ENCODE results near the gene AKAP7. TPM values are rescaled to one million over a fixed set of nuclear protein-coding genes. Genes with fewer than 3 reads are reported as not detected.

AKAP7 gene
- total and polyA plus RNA-seq, 5 donors = 9.3 to 16.2 (median 14.5) TPM

GRCh38 chr6:131115651-131116050, 19.6 kb upstream of the AKAP7 start:
- Histone ChIP-seq H3K27me3 (ENCODE audit: control insufficient read depth, insufficient read depth) (no peaks in the 10 kb centered on the region), H3K4me3 (ENCODE audit: low read length) (no peak overlapping the region), H3K4me1 (ENCODE audit: control insufficient read depth, insufficient read depth, low read length) (no peaks in the 10 kb centered on the region), H3K9me3 (ENCODE audit: control insufficient read depth, low read length) (no peaks in the 10 kb centered on the region), H3K27ac (ENCODE audit: low read length) (no peak overlapping the region)
- 91% methylated on average over 1 of the region's 1 CpG for WGBS
- DNase-seq (no peak), ATAC-seq (no peak)
- intact Hi-C loops (cut with DNase I) = loop anchor here in 3 of 4 donors (2.0 to 5.0 kb wide), 2 partner anchors 228 to 231 kb away; no protein-coding TSS in a partner anchor

GRCh38 chr6:131116321-131116720, 18.9 kb upstream of the AKAP7 start:
- no peaks in the 10 kb centered on the region for H3K9me3 ChIP-seq (ENCODE audit: control insufficient read depth, low read length)
- intact Hi-C loops (cut with DNase I) = loop anchor here in 3 of 4 donors (2.0 to 5.0 kb wide), 2 partner anchors 229 to 232 kb away; no protein-coding TSS in a partner anchor
- WGBS = 83% methylated on average over 2 of the region's 2 CpGs
- no peaks in the 10 kb centered on the region for H3K4me1 ChIP-seq (ENCODE audit: control insufficient read depth, insufficient read depth, low read length)
- no peak overlapping the region for H3K4me3 ChIP-seq (ENCODE audit: low read length)
- no peak for DNase-seq
- H3K27ac ChIP-seq (ENCODE audit: low read length) = no peak overlapping the region
- no peaks in the 10 kb centered on the region for H3K27me3 ChIP-seq (ENCODE audit: control insufficient read depth, insufficient read depth)
- no peak for ATAC-seq

DNA sequence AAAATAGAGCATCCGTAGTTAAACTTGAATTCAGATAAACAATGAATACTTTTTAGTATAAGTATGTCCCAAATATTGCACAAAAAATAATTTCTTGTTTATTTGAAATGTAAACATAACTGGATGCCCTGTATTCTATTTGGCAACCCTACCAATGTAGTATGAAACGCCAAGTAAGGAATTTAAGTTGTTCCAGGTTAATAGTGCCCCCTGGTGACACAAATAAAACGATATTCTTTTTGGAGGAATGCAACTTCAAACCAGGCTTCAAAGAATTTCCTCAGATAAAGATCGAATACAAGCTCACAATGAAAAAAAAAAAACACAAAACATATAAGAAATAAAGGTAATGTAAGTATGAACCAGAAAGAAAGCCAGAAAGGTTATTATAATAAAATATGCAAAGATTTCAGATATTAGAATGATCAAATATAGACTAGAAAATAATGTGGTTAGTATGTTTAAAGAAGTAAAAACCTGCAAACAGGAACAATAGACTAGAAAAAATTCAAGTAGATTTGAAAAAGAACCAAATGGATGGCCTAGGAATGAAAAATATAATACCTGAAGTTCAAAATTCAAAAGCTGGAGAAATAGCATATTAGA, 18.4 kb upstream of the AKAP7 start:
- 33% methylated on average over 4 of the region's 4 CpGs for WGBS
- DNase-seq (no peak), ATAC-seq (no peak)
- no peaks in the 10 kb centered on the region for H3K9me3 ChIP-seq (ENCODE audit: control insufficient read depth, low read length)
- H3K4me1 ChIP-seq (ENCODE audit: control insufficient read depth, insufficient read depth, low read length) = no peaks in the 10 kb centered on the region
- no peaks in the 10 kb centered on the region for H3K27me3 ChIP-seq (ENCODE audit: control insufficient read depth, insufficient read depth)
- H3K4me3 ChIP-seq (ENCODE audit: low read length) = no peak overlapping the region
- intact Hi-C loops (cut with DNase I) = loop anchor here in 3 of 4 donors (2.0 to 5.0 kb wide), 2 partner anchors 230 to 232 kb away; no protein-coding TSS in a partner anchor
- H3K27ac ChIP-seq (ENCODE audit: low read length) = no peak overlapping the region

GRCh38 chr6:131117878-131118277, 17.4 kb upstream of the AKAP7 start:
- intact Hi-C loops (cut with DNase I) = loop anchor here (2.0 to 5.0 kb wide), 2 partner anchors 231 to 233 kb away; no protein-coding TSS in a partner anchor
- no peak overlapping the region for H3K4me3 ChIP-seq (ENCODE audit: low read length)
- no peaks in the 10 kb centered on the region for H3K9me3 ChIP-seq (ENCODE audit: control insufficient read depth, low read length)
- DNase-seq (no peak), ATAC-seq (no peak)
- no peaks in the 10 kb centered on the region for H3K4me1 ChIP-seq (ENCODE audit: control insufficient read depth, insufficient read depth, low read length)
- H3K27me3 ChIP-seq (ENCODE audit: control insufficient read depth, insufficient read depth) = no peaks in the 10 kb centered on the region
- 83% methylated on average over 3 of the region's 3 CpGs for WGBS
- no peak overlapping the region for H3K27ac ChIP-seq (ENCODE audit: low read length)

DNA sequence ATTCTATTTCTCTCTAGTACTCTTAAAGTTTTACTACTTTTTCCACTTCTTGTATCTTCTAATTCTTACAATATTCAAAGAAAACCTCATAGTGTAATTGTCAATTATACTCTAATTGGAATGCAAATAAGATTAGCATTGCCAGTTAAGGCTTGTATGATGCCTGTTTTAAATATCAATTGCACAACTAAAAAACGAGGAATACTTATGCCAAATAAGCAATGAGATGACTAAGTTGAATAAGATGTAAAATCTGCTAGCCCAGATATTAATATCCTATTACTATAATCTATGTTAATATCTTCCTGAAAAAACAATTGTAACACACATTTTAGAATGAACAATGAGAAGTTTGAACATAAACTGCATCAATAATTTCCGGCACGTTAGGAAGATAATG, 13.3 kb upstream of the AKAP7 start:
- Histone ChIP-seq H3K9me3 (ENCODE audit: control insufficient read depth, low read length) (no peaks in the 10 kb centered on the region), H3K27me3 (ENCODE audit: control insufficient read depth, insufficient read depth) (no peaks in the 10 kb centered on the region), H3K27ac (ENCODE audit: low read length) (no peak overlapping the region), H3K4me3 (ENCODE audit: low read length) (no peak overlapping the region), H3K4me1 (ENCODE audit: control insufficient read depth, insufficient read depth, low read length) (no peaks in the 10 kb centered on the region)
- intact Hi-C loops (cut with DNase I) = no loop called here
- DNase-seq (no peak), ATAC-seq (no peak)
- WGBS = 46% methylated on average over 3 of the region's 3 CpGs

DNA sequence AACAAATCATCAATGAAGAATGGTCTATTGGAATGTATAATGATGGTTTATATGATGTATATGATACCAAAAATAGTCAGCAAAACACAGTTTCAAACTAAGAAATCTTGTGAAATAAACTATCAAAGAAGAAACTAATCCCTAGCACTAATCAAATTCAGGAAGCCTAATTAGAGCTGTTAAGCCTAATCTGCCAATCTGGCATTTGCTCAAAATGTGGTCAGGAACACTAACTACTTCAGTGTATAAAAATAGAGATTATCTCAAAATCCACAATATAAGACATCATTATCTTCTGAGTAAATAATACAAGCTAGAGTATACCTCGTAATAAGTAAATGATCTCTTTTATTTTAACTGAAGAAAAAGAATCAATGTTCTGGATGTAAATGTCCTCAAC, 12.8 kb upstream of the AKAP7 start:
- no peak for ATAC-seq

DNA sequence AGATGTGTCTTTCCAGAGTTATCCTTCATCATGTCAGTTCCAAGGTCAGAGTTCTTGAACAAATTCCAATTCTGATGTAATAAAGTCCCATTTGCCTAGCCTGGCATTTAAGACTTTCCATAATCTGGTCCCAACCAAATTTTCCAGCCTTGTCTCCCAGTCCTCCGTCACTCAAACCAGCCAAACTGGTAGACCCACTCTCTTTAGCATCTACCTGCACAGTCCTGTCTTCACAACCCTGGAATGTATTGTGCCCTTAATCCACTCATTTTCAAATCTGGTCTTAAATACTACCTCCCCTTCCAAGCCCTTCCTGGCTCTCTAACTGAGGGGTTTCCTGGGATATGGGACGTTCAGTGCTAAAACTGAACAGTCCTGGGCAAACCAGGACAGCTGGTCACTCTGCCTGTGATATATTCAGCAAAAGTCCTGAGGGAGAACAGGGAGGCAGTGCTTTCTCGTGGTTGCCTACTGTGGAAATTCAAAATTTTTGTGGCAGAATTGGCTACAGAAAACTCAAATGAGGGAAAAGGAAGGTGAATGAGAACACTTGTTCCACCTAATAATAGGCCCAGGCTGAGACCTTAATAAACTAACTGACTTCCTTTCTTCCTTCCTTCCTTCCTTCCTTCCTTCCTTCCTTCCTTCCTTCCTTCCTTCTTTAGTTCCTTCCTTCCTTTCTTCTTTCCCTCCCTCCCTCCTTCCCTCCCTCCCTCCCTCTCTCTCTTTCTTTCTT, 10.8 kb upstream of the AKAP7 start:
- no peak for ATAC-seq
- Histone ChIP-seq H3K27me3 (ENCODE audit: control insufficient read depth, insufficient read depth) (no peaks in the 10 kb centered on the region), H3K27ac (ENCODE audit: low read length) (no peak overlapping the region), H3K4me1 (ENCODE audit: control insufficient read depth, insufficient read depth, low read length) (no peaks in the 10 kb centered on the region), H3K4me3 (ENCODE audit: low read length) (no peak overlapping the region), H3K9me3 (ENCODE audit: control insufficient read depth, low read length) (no peaks in the 10 kb centered on the region)
- 58% methylated on average over 3 of the region's 3 CpGs for WGBS
- DNase-seq = no peak
- intact Hi-C loops (cut with DNase I) = no loop called here

More for the DNA sequence above, 12.8 kb upstream of the AKAP7 start:
- intact Hi-C loops (cut with DNase I) = no loop called here
- Histone ChIP-seq H3K9me3 (ENCODE audit: control insufficient read depth, low read length) (no peaks in the 10 kb centered on the region), H3K27ac (ENCODE audit: low read length) (no peak overlapping the region), H3K27me3 (ENCODE audit: control insufficient read depth, insufficient read depth) (no peaks in the 10 kb centered on the region), H3K4me1 (ENCODE audit: control insufficient read depth, insufficient read depth, low read length) (no peaks in the 10 kb centered on the region), H3K4me3 (ENCODE audit: low read length) (no peak overlapping the region)
- no peak for DNase-seq
- 45% methylated on average over 1 of the region's 1 CpG for WGBS

DNA sequence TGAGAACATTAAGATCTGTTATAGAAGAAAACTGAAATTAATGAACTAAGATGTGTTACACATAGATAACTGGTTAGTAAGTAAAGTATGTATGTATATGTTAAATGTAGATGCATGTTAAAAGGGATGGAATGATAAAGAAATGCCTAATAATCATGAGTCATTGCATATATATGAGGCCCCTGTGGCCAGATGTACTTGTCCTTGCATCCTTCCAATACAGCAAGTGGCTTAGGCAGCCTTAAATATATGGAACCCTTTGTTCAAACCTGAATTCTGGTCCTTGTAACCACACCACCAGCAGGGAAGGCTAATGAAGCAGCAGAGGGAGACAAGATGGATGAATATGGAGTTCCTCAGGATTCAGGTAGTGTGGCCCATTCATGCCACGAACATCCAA, 9.8 kb upstream of the AKAP7 start:
- no peak for DNase-seq
- Histone ChIP-seq H3K27me3 (ENCODE audit: control insufficient read depth, insufficient read depth) (no peaks in the 10 kb centered on the region), H3K27ac (ENCODE audit: low read length) (no peak overlapping the region), H3K4me1 (ENCODE audit: control insufficient read depth, insufficient read depth, low read length) (no peaks in the 10 kb centered on the region), H3K9me3 (ENCODE audit: control insufficient read depth, low read length) (no peaks in the 10 kb centered on the region), H3K4me3 (ENCODE audit: low read length) (no peak overlapping the region)
- WGBS = 94% methylated on average over 1 of the region's 1 CpG
- ATAC-seq = no peak
- intact Hi-C loops (cut with DNase I) = no loop called here

DNA sequence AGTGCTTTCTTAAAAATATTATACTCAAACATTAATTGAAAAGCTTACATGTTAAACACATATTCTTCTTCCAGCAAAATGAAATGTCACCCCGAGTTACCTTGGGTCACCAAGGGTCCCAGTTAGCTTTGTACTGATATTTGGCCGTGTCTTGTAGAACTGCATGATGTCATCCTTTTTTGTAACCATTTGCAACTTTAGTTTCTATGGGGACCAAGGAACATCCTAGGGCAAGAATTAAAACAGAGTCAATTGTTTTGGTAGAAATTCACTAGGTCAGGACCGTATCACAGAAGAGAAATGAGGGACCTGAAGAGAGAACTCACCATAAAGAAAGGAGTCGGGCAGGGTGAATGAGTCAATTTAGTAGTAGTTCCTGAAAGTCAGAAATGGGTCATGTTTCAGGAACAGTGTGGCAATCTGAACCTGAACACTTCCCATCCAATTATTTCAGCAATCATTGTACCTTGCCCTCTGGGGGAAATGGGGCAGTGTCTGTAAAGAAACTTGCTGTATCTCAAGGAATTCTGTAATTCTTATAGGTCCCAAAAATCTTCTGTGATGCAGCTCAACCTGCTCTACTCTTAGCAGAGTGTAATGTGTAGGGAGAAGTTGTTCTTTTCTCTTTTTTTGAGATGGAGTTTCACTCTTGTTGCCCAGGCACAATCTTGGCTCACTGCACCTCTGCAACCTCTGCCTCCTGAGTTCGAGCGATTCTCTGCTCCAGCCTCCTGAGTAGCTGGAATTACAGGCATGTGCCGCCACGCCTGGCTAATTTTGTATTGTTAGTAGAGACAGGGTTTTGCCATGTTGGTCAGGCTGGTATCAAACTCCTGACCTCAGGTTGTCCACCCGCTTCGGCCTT, 5.3 kb upstream of the AKAP7 start:
- ATAC-seq = no peak
- Histone ChIP-seq H3K4me3 (ENCODE audit: low read length) (no peak overlapping the region), H3K27ac (ENCODE audit: low read length) (no peak overlapping the region), H3K9me3 (ENCODE audit: control insufficient read depth, low read length) (no peaks in the 10 kb centered on the region), H3K27me3 (ENCODE audit: control insufficient read depth, insufficient read depth) (no peaks in the 10 kb centered on the region), H3K4me1 (ENCODE audit: control insufficient read depth, insufficient read depth, low read length) (no peaks in the 10 kb centered on the region)
- DNase-seq = no peak
- intact Hi-C loops (cut with DNase I) = no loop called here
- WGBS = 77% methylated on average over 10 of the region's 10 CpGs

DNA sequence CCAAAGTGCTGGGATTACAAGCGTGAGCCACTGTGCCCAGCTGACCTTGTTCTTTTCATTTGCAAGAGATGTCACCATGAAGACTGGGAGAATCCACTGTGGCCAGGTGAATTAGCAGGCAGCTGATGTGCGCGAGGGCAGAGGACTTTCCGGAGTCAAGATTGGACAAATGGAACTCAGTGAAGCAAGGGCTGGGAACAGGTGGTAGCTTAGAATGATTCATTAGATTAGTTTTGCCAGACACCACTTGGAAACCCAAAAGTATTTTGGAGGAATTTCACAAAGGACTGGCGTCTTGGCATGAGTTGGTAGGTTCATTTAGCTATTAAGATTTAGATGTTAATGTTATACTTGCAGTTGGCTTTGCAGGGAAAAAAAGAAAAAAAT, 4.7 kb upstream of the AKAP7 start:
- no peaks in the 10 kb centered on the region for H3K9me3 ChIP-seq (ENCODE audit: control insufficient read depth, low read length)
- 97% methylated on average over 5 of the region's 5 CpGs for WGBS
- no peaks in the 10 kb centered on the region for H3K27me3 ChIP-seq (ENCODE audit: control insufficient read depth, insufficient read depth)
- intact Hi-C loops (cut with DNase I) = no loop called here
- H3K4me3 ChIP-seq (ENCODE audit: low read length) = no peak overlapping the region
- ATAC-seq = no peak
- DNase-seq = no peak
- no peak overlapping the region for H3K27ac ChIP-seq (ENCODE audit: low read length)
- H3K4me1 ChIP-seq (ENCODE audit: control insufficient read depth, insufficient read depth, low read length) = no peaks in the 10 kb centered on the region

GRCh38 chr6:131132360-131132759, 2.9 kb upstream of the AKAP7 start:
- Histone ChIP-seq H3K27ac (ENCODE audit: low read length) (no peak overlapping the region), H3K9me3 (ENCODE audit: control insufficient read depth, low read length) (no peaks in the 10 kb centered on the region), H3K27me3 (ENCODE audit: control insufficient read depth, insufficient read depth) (no peaks in the 10 kb centered on the region), H3K4me1 (ENCODE audit: control insufficient read depth, insufficient read depth, low read length) (no peaks in the 10 kb centered on the region), H3K4me3 (ENCODE audit: low read length) (no peak overlapping the region)
- ATAC-seq = no peak
- WGBS = 74% methylated on average over 4 of the region's 4 CpGs
- intact Hi-C loops (cut with DNase I) = no loop called here
- DNase-seq = no peak

All from right cardiac atrium (tissue), 5 donors.